Measurements from ENCODE around the gene SRC.

SRC gene

GRCh38 chr20:37424062-37424851 is 78.3 kb downstream of the SRC start:
- H3K4me3 ChIP-seq (ENCODE audit: low read length) = no peak overlapping the region
- no peak for TF ChIP-seq CTCF (conservative IDR thresholded peaks at IDR 0.05; ENCODE audit: low read length)
- no peak for DNase-seq (ENCODE audit: low read depth)

GRCh38 chr20:37425103-37425625 is 79.2 kb downstream of the SRC start:
- no peak for DNase-seq (ENCODE audit: low read depth)

GRCh38 chr20:37426106-37426505 is 80.2 kb downstream of the SRC start:
- no peak for DNase-seq (ENCODE audit: low read depth)
- H3K4me3 ChIP-seq (ENCODE audit: low read length) = no peak overlapping the region
- TF ChIP-seq CTCF (conservative IDR thresholded peaks at IDR 0.05; ENCODE audit: low read length) = no peak

More at GRCh38 chr20:37425103-37425625, 79.2 kb downstream of the SRC start:
- H3K4me3 ChIP-seq (ENCODE audit: low read length) = no peak overlapping the region
- TF ChIP-seq CTCF (conservative IDR thresholded peaks at IDR 0.05; ENCODE audit: low read length) = no peak

- DNase-seq (ENCODE audit: low read depth) = no peak
- no peak overlapping the region for H3K4me3 ChIP-seq (ENCODE audit: low read length)
- no peak for TF ChIP-seq CTCF (conservative IDR thresholded peaks at IDR 0.05; ENCODE audit: low read length)
Measured at GRCh38 chr20:37426978-37427377, 81.0 kb downstream of the SRC start.

GRCh38 chr20:37430044-37430443 is 84.1 kb downstream of the SRC start:
- no peak for TF ChIP-seq CTCF (conservative IDR thresholded peaks at IDR 0.05; ENCODE audit: low read length)
- no peak for DNase-seq (ENCODE audit: low read depth)
- H3K4me3 ChIP-seq (ENCODE audit: low read length) = no peak overlapping the region

- TF ChIP-seq CTCF (conservative IDR thresholded peaks at IDR 0.05; ENCODE audit: low read length) = no peak
- DNase-seq (ENCODE audit: low read depth) = no peak
- no peak overlapping the region for H3K4me3 ChIP-seq (ENCODE audit: low read length)
Measured at GRCh38 chr20:37430778-37431460, 85.0 kb downstream of the SRC start.

All from AG10803 (cell line).